ENCODE results near the gene PODXL2. TPM values are rescaled to one million over a fixed set of nuclear protein-coding genes. Genes with fewer than 3 reads are reported as not detected.

Gene PODXL2
- total RNA-seq (2021; ENCODE audit: unreplicated experiment), result 5.7 TPM
- 4.4 and 5.2 TPM in 2 replicates for polyA plus RNA-seq (2012)
- percentile 38 among the genes with signal in this experiment for Bru-seq, nascent RNA
- percentile 33 among the genes with signal in this experiment for BruChase-seq, experiment 1, labeled RNA remaining after a 6-hour chase
- percentile 31 among the genes with signal in this experiment for BruChase-seq, experiment 2, labeled RNA remaining after a 2-hour chase
- long read RNA-seq, transcript PODXL2-201 (8 exons, 2,186 nt), result major isoform, 12 of 16 reads
- long read RNA-seq, partial matches to known transcripts, result 2 of 16 reads
- long read RNA-seq, other reads (novel, unspliced or antisense), result 2 of 16 reads

DNA sequence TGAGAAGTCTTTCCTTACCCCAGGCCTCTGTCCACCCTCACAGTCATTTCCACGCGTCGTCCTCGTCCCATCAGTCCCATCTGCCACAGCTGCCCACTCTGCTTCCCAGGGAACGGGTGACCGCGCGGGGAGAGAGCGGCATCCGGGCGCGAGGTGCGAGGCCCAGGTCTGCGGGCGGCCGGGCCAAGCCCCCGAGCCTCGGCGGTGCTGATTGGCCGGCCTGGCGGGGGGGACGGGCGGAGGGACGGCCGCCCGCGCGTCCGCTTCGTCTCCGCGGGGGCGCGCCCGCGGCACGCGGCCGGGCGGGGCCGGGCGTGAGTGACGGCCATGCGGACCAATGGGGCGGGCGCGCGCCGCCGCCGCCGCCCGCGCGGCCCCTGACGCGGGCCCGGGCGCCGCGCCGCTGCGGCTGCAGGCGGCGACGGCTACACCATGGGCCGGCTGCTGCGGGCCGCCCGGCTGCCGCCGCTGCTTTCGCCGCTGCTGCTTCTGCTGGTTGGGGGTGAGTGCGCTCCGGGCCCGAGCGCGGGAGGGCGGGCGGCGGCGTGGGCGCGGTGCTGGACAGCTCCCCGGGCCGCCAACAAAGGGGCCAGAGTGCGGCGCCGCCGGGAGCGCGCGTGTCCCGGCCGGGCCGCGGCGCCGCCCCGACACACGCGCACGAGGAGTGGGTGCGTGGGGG, at the start of gene PODXL2:
Gene PODXL2, plus strand, starts transcription at position 398 of the 679 bp plus-strand sequence. Its CDS starts 35 bp downstream, at position 433.
- BruUV-seq (replicated peaks), result no TSS peak
- peak within 1 kb of the TSS; percentile 71 for H2AFZ ChIP-seq (ENCODE audit: low read depth, low read length, poor library complexity, severe bottlenecking)
- peaks cover 21% of the 10 kb centered on the region for H3K27me3 ChIP-seq (ENCODE audit: insufficient read depth, low read length)
- peaks cover 0 to 4% of the 10 kb centered on the region in 2 experiments; a peak in 1 of 4 replicates for H3K4me1 ChIP-seq (ENCODE audit: control insufficient read depth in 1 of 2, insufficient read depth in 2 of 2, low read length in 2 of 2)
- peak within 1 kb of the TSS; percentile 54 for H3K4me2 ChIP-seq (ENCODE audit: low read length)
- no peak within 1 kb of the TSS for H3K9ac ChIP-seq (ENCODE audit: low read length)
- H3K9me3 ChIP-seq (ENCODE audit: control insufficient read depth in 1 of 2, insufficient read depth in 1 of 2, low read depth in 1 of 2, low read length in 2 of 2), result no peaks in the 10 kb centered on the region
- intact Hi-C loops (cut with micrococcal nuclease), result no loop called here
- H3K27ac ChIP-seq (ENCODE audit: low read depth, low read length), result no peak within 1 kb of the TSS; the same call in 1 of the 2 replicates
- no peak for TF ChIP-seq CEBPB (IDR thresholded peaks at IDR 0.05; ENCODE audit: low read depth)
- no peak for TF ChIP-seq JUND (IDR thresholded peaks at IDR 0.05)
- TF ChIP-seq ZNF274 (IDR thresholded peaks at IDR 0.05; ENCODE audit: low read depth, low read length), result no peak
- TF ChIP-seq TCF7L2 (IDR thresholded peaks at IDR 0.05; ENCODE audit: borderline replicate concordance, extremely low read depth, insufficient read depth, insufficient read length), result no peak
- TF ChIP-seq, protein P1, sequence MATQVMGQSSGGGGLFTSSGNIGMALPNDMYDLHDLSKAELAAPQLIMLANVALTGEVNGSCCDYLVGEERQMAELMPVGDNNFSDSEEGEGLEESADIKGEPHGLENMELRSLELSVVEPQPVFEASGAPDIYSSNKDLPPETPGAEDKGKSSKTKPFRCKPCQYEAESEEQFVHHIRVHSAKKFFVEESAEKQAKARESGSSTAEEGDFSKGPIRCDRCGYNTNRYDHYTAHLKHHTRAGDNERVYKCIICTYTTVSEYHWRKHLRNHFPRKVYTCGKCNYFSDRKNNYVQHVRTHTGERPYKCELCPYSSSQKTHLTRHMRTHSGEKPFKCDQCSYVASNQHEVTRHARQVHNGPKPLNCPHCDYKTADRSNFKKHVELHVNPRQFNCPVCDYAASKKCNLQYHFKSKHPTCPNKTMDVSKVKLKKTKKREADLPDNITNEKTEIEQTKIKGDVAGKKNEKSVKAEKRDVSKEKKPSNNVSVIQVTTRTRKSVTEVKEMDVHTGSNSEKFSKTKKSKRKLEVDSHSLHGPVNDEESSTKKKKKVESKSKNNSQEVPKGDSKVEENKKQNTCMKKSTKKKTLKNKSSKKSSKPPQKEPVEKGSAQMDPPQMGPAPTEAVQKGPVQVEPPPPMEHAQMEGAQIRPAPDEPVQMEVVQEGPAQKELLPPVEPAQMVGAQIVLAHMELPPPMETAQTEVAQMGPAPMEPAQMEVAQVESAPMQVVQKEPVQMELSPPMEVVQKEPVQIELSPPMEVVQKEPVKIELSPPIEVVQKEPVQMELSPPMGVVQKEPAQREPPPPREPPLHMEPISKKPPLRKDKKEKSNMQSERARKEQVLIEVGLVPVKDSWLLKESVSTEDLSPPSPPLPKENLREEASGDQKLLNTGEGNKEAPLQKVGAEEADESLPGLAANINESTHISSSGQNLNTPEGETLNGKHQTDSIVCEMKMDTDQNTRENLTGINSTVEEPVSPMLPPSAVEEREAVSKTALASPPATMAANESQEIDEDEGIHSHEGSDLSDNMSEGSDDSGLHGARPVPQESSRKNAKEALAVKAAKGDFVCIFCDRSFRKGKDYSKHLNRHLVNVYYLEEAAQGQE (IDR thresholded peaks at IDR 0.05; ENCODE audit: low read depth), result peak; percentile 49
- no peak for TF ChIP-seq POLR2A (IDR thresholded peaks at IDR 0.05; ENCODE audit: borderline replicate concordance, extremely low read depth, insufficient read depth, insufficient read length)
- TF ChIP-seq RAD21 (IDR thresholded peaks at IDR 0.05; ENCODE audit: low read depth), result no peak
- TF ChIP-seq, protein P2, sequence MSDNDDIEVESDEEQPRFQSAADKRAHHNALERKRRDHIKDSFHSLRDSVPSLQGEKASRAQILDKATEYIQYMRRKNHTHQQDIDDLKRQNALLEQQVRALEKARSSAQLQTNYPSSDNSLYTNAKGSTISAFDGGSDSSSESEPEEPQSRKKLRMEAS (IDR thresholded peaks at IDR 0.05), result peak; percentile 81
- TF ChIP-seq ZFX (IDR thresholded peaks at IDR 0.05), result no peak
- no peak for TF ChIP-seq ZBTB33 (IDR thresholded peaks at IDR 0.05; ENCODE audit: extremely low read depth, insufficient replicate concordance, low read length)
- TF ChIP-seq SRF (IDR thresholded peaks at IDR 0.05; ENCODE audit: low read depth), result no peak
- TF ChIP-seq ATF3 (IDR thresholded peaks at IDR 0.05), result no peak
- no peak for TF ChIP-seq EGR1 (IDR thresholded peaks at IDR 0.05; ENCODE audit: low read depth)
- TF ChIP-seq ELF1 (IDR thresholded peaks at IDR 0.05; ENCODE audit: borderline replicate concordance, low read depth), result no peak
- no peak for TF ChIP-seq POLR2AphosphoS5 (IDR thresholded peaks at IDR 0.05; ENCODE audit: low read depth, low read length)
- TF ChIP-seq CBX3 (IDR thresholded peaks at IDR 0.05; ENCODE audit: low read depth), result peak; percentile 61; the same call in 1 of the 2 replicates
- TF ChIP-seq YY1 (IDR thresholded peaks at IDR 0.05; ENCODE audit: extremely low read depth, insufficient replicate concordance, low read depth, low read length), result no peak
- TF ChIP-seq EZH2 (IDR thresholded peaks at IDR 0.05), result no peak
- no peaks in the 10 kb centered on the region for H4K20me1 ChIP-seq (ENCODE audit: insufficient read depth)
- H3K4me3 ChIP-seq (replicated peaks in 1 of 2; ENCODE audit: low read depth in 1 of 2, low read length in 2 of 2), result peak within 1 kb of the TSS; percentile 22 to 31; a peak in 3 of 4 replicates
- POLR2A ChIA-PET, result no interaction called here
- H3K79me2 ChIP-seq (ENCODE audit: insufficient read depth, low read length), result no peaks in the 10 kb centered on the region
- CTCF ChIA-PET, result no interaction called here
- DNase-seq (ENCODE audit: low read depth, low spot score) (peak; percentile 24), ATAC-seq (peak; percentile 86)
- no peaks in the 10 kb centered on the region for H3K36me3 ChIP-seq (ENCODE audit: control insufficient read depth in 1 of 2, insufficient read depth in 2 of 2, low read length in 2 of 2)
- RAD21 ChIA-PET (ENCODE audit: low non-redundant PET in 1 of 2, low total read pairs in 2 of 2, uncharacterized antibody in 2 of 2, unreplicated experiment in 2 of 2), result no interaction called here
- no peaks in the 10 kb centered on the region for H3K9me2 ChIP-seq (ENCODE audit: insufficient read depth)
